Suprapubic skin (tissue), 4 donors: Measurements from ENCODE around the gene LSM14A.

Source experiments
- EP300 ChIP-seq: sonication (generic); formaldehyde crosslinking; IDR thresholded peaks from one replicate; pipeline ENCODE4 v1.6.1; 2017; ENCODE audit warnings: antibody characterized with exemption
- POLR2A ChIP-seq, 2 donors: fragments of 450-650 bp; IDR thresholded peaks; one replicate each; pipeline ENCODE4 v1.6.1; 2017; ENCODE audit warnings: antibody characterized with exemption in 2 of 2, mild to moderate bottlenecking in 2 of 2, moderate library complexity in 2 of 2
- POLR2AphosphoS5 ChIP-seq, 3 donors: sonication (generic); formaldehyde crosslinking; IDR thresholded peaks; one replicate each; pipeline ENCODE4 v1.6.1; 2017; ENCODE audit warnings: antibody characterized with exemption in 3 of 3
- TF ChIP-seq, protein P1 (sequence below), 2 donors: fragments of 200-600 bp in 1 of 2; fragments of 450-650 bp in 1 of 2; sonication (generic) in 1 of 2; IDR thresholded peaks; one replicate each; pipeline ENCODE4 v1.5.1; 2016 to 2019; ENCODE audit warnings: antibody characterized with exemption in 2 of 2, mild to moderate bottlenecking in 1 of 2, moderate library complexity in 1 of 2

DNA sequence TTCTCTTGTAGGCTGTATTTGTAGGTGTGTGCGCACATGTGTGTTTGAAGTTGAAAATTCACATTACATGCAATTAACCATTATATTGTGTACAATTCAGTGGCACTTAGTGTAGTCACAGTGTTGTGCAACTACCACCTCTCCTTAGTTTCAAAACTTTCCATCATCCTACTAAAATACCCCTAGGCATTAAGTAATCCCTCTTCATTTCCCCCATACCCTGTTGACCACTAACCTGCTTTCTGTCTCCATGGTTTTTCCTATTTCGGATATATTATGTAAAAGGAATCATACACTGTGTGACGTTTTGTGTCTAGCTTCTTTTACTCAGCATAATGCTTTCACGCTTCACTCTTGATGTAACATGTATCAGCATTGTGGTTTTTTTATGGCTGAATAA is 16.1 kb downstream of the LSM14A start:
- TF ChIP-seq, protein P1, sequence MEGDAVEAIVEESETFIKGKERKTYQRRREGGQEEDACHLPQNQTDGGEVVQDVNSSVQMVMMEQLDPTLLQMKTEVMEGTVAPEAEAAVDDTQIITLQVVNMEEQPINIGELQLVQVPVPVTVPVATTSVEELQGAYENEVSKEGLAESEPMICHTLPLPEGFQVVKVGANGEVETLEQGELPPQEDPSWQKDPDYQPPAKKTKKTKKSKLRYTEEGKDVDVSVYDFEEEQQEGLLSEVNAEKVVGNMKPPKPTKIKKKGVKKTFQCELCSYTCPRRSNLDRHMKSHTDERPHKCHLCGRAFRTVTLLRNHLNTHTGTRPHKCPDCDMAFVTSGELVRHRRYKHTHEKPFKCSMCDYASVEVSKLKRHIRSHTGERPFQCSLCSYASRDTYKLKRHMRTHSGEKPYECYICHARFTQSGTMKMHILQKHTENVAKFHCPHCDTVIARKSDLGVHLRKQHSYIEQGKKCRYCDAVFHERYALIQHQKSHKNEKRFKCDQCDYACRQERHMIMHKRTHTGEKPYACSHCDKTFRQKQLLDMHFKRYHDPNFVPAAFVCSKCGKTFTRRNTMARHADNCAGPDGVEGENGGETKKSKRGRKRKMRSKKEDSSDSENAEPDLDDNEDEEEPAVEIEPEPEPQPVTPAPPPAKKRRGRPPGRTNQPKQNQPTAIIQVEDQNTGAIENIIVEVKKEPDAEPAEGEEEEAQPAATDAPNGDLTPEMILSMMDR (IDR thresholded peaks at IDR 0.05): no peak
- TF ChIP-seq POLR2A (IDR thresholded peaks at IDR 0.05) (no peak), POLR2AphosphoS5 (IDR thresholded peaks at IDR 0.05) (no peak), EP300 (no peak)
